ENCODE data around the gene SNX10. TPM values are rescaled to one million over a fixed set of nuclear protein-coding genes. Genes with fewer than 3 reads are reported as not detected.
"Not testable (repeated sequence)": the region's sequence is repeated elsewhere in the genome, so short reads cannot be mapped to it uniquely, and the experiment has no call there.

SNX10 gene
- total RNA-seq, 2 donors from 2014 or later: 2.3 to 5.6 TPM

DNA sequence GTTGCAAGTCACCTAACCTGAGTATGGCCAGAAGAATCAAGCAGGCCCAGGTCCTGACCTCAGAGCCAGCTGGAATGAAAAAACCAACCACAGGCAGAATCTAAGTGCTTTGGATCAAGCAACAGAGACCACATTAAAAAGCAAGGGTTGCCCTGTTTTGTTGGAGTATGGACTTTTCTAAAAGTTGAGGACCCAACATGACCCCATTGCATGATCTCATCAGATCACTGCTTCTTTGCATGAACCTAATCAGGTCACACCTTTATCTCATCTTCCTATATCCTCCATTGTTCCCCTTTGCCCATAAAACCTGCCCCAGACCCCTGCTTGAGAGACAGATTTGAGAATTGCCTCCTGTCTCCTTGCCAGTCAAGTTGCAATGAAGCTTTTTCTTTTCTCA is 11.6 kb upstream of the SNX10 start:
- Histone ChIP-seq H3K4me3 (no peak overlapping the region), H3K27me3 (replicated peaks; ENCODE audit: insufficient read depth) (no peaks in the 10 kb centered on the region), H3K36me3 (no peaks in the 10 kb centered on the region), H3K4me1 (ENCODE audit: control insufficient read depth in 1 of 2, low read depth in 2 of 2) (no peaks in the 10 kb centered on the region), H3K27ac (no peak overlapping the region), H3K9me3 (no peaks in the 10 kb centered on the region)
- ATAC-seq (ENCODE audit: insufficient number of reproducible peaks, low FRiP score, low read depth): no peak
- no peak for DNase-seq (ENCODE audit: low spot score)
- TF ChIP-seq, protein P1, sequence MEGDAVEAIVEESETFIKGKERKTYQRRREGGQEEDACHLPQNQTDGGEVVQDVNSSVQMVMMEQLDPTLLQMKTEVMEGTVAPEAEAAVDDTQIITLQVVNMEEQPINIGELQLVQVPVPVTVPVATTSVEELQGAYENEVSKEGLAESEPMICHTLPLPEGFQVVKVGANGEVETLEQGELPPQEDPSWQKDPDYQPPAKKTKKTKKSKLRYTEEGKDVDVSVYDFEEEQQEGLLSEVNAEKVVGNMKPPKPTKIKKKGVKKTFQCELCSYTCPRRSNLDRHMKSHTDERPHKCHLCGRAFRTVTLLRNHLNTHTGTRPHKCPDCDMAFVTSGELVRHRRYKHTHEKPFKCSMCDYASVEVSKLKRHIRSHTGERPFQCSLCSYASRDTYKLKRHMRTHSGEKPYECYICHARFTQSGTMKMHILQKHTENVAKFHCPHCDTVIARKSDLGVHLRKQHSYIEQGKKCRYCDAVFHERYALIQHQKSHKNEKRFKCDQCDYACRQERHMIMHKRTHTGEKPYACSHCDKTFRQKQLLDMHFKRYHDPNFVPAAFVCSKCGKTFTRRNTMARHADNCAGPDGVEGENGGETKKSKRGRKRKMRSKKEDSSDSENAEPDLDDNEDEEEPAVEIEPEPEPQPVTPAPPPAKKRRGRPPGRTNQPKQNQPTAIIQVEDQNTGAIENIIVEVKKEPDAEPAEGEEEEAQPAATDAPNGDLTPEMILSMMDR (IDR thresholded peaks at IDR 0.05): no peak

DNA sequence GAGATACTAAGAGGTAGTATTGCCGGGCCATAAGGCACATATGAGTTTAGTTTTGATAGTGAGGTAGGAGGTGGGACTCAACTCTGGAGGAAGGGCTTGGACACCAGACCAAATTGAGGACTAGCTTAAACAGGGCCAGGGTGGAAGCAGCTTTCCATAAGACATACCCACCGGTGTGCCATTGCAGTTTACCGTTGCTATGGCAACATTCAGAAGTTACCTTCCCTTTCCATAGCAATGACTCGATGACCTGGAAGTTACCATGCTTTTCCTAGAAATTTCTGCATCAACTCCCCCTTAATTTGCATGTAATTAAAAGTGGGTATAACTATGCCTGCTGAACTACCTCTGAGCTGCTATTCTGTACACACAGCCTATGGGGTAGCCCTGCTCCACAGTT is 10.9 kb upstream of the SNX10 start:
- Histone ChIP-seq H3K27ac (no peak overlapping the region), H3K4me3 (no peak overlapping the region), H3K4me1 (ENCODE audit: control insufficient read depth in 1 of 2, low read depth in 2 of 2) (no peaks in the 10 kb centered on the region), H3K36me3 (no peaks in the 10 kb centered on the region), H3K27me3 (replicated peaks; ENCODE audit: insufficient read depth) (no peaks in the 10 kb centered on the region), H3K9me3 (no peaks in the 10 kb centered on the region)
- TF ChIP-seq, protein P1 (IDR thresholded peaks at IDR 0.05): no peak
- DNase-seq (ENCODE audit: low spot score) (no peak), ATAC-seq (ENCODE audit: insufficient number of reproducible peaks, low FRiP score, low read depth) (no peak)

- ATAC-seq (ENCODE audit: insufficient number of reproducible peaks, low FRiP score, low read depth) (no peak), DNase-seq (ENCODE audit: low spot score) (no peak)
- Histone ChIP-seq H3K27me3 (replicated peaks; ENCODE audit: insufficient read depth) (no peaks in the 10 kb centered on the region), H3K27ac (no peak overlapping the region), H3K36me3 (no peaks in the 10 kb centered on the region), H3K9me3 (no peaks in the 10 kb centered on the region), H3K4me1 (ENCODE audit: control insufficient read depth in 1 of 2, low read depth in 2 of 2) (no peaks in the 10 kb centered on the region), H3K4me3 (no peak overlapping the region)
- TF ChIP-seq, protein P1 (IDR thresholded peaks at IDR 0.05): no peak
These were observed 7.2 kb upstream of the SNX10 start for GRCh38 chr7:26284477-26284876.

- Histone ChIP-seq H3K27me3 (replicated peaks; ENCODE audit: insufficient read depth) (no peaks in the 10 kb centered on the region), H3K27ac (no peak overlapping the region), H3K4me1 (ENCODE audit: control insufficient read depth in 1 of 2, low read depth in 2 of 2) (no peaks in the 10 kb centered on the region), H3K9me3 (no peaks in the 10 kb centered on the region), H3K36me3 (no peaks in the 10 kb centered on the region), H3K4me3 (no peak overlapping the region)
- TF ChIP-seq, protein P1 (IDR thresholded peaks at IDR 0.05): no peak
- ATAC-seq (ENCODE audit: insufficient number of reproducible peaks, low FRiP score, low read depth) (no peak), DNase-seq (ENCODE audit: low spot score) (no peak)
These were observed 6.5 kb upstream of the SNX10 start for GRCh38 chr7:26284995-26285632.

- no peaks in the 10 kb centered on the region for H3K36me3 ChIP-seq
- H3K27me3 ChIP-seq (replicated peaks; ENCODE audit: insufficient read depth): no peaks in the 10 kb centered on the region
- H3K4me3 ChIP-seq: no peak overlapping the region
- no peaks in the 10 kb centered on the region for H3K4me1 ChIP-seq (ENCODE audit: control insufficient read depth in 1 of 2, low read depth in 2 of 2)
- H3K27ac ChIP-seq: no peak overlapping the region
- no peak for DNase-seq (ENCODE audit: low spot score)
- no peaks in the 10 kb centered on the region for H3K9me3 ChIP-seq
- no peak for ATAC-seq (ENCODE audit: insufficient number of reproducible peaks, low FRiP score, low read depth)
- TF ChIP-seq, protein P1 (IDR thresholded peaks at IDR 0.05): no peak
These were observed 5.5 kb upstream of the SNX10 start for GRCh38 chr7:26286157-26286556.

DNA sequence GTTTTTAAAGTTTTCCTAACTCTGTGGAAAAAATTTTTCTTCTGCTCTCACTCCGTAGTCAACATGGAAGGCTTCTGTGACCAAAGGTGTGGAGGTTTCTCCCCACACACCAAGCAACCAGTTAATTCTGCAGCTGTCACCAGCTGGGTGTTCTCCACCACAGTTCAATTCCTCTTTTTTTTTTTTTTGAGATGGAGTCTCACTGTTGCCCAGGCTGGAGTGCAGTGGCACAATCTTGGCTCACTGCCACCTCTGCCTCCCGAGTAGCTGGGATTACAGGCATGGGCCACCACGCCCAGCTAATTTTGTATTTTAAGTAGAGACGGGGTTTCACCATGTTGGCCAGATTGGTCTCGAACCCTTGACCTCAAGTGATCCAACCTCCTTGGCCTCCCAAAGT is 3.5 kb upstream of the SNX10 start:
- H3K9me3 ChIP-seq; H3K4me3 ChIP-seq; ATAC-seq (ENCODE audit: insufficient number of reproducible peaks, low FRiP score, low read depth); H3K27me3 ChIP-seq (replicated peaks; ENCODE audit: insufficient read depth); H3K4me1 ChIP-seq (ENCODE audit: control insufficient read depth in 1 of 2, low read depth in 2 of 2); H3K36me3 ChIP-seq; DNase-seq (ENCODE audit: low spot score); H3K27ac ChIP-seq: not testable (repeated sequence)

Measured in thoracic aorta (tissue), 2 donors.